Testis (tissue), 3 donors: Measurements from ENCODE around the gene ROBO1. TPM values are rescaled to one million over a fixed set of nuclear protein-coding genes. Genes with fewer than 3 reads are reported as not detected.

Experiments
- DNase-seq: peaks from one replicate; pipeline ENCODE4 v3.0.0-alpha.2; 2019
- H3K27ac ChIP-seq, 2 donors: fragments of 200-600 bp; sonication (generic); one replicate each; pipeline ENCODE4 v1.5.1; 2019
- H3K27me3 ChIP-seq: fragments of 200-600 bp; sonication (generic); one replicate; pipeline ENCODE4 v1.5.1; 2019
- H3K36me3 ChIP-seq: fragments of 200-600 bp; sonication (generic); one replicate; pipeline ENCODE4 v1.5.1; 2017; ENCODE audit warnings: low read depth; ENCODE audit errors: missing control alignments
- H3K4me1 ChIP-seq: fragments of 200-600 bp; sonication (generic); one replicate; pipeline ENCODE4 v1.5.1; 2019
- H3K4me3 ChIP-seq, 2 donors: fragments of 200-600 bp; sonication (generic); one replicate each; pipeline ENCODE4 v1.5.1; 2017 to 2019
- H3K9me3 ChIP-seq: fragments of 200-600 bp; sonication (generic); one replicate; pipeline ENCODE4 v1.5.1; 2017
- CTCF ChIP-seq, 3 experiments: fragments of 450-650 bp in 2 of 3; fragments of 200-600 bp in 1 of 3; sonication (generic) in 1 of 3; IDR thresholded peaks; one replicate each; pipeline ENCODE4 v1.5.1; 2016 to 2019; ENCODE audit warnings: antibody characterized with exemption in 3 of 3, mild to moderate bottlenecking in 2 of 3, moderate library complexity in 1 of 3
- POLR2A ChIP-seq: fragments of 450-650 bp; IDR thresholded peaks from one replicate; pipeline ENCODE4 v1.6.1; 2017; ENCODE audit warnings: antibody characterized with exemption, mild to moderate bottlenecking, moderate library complexity
- WGBS, 2 donors: methylation state at CpG; one replicate each; pipeline ENCODE4 v1.1.5; 2018; 5-methylcytosine and 5-hydroxymethylcytosine counted together
- intact Hi-C: fragments of 100-400 bp; cut with DNase I; formaldehyde crosslinking; loops from one replicate; pipeline ENCODE4 v1.15.1; 2023; ENCODE audit warnings: low total_unique reads
- polyA plus RNA-seq: library from polyadenylated mRNA; stranded (reverse); fragments of 350-450 nt; fragmentation: Illumina TruSeq; extraction: RNeasy Lipid Tissue Mini Kit (QIAGEN cat#74804); gene quantifications from one replicate; pipeline ENCODE4 v1.2.3, GENCODE V29; 2014; ENCODE audit warnings: low read depth, low replicate concordance; ENCODE audit not compliant: insufficient read depth
- total RNA-seq, 2 donors: library from RNA; depleted of rRNA; stranded (reverse); fragments of >200 nt; gene quantifications; one replicate each; pipeline ENCODE4 v1.2.3, GENCODE V29; 2016

ROBO1 gene
- total and polyA plus RNA-seq, 3 donors from 2014 or later: 39.4 to 45.1 (median 42.6) TPM

- Histone ChIP-seq H3K36me3 (no peaks in the 10 kb centered on the region), H3K9me3 (no peaks in the 10 kb centered on the region), H3K27ac (no peak overlapping the region), H3K4me3 (no peak overlapping the region), H3K27me3 (no peaks in the 10 kb centered on the region), H3K4me1 (no peaks in the 10 kb centered on the region)
- TF ChIP-seq CTCF (IDR thresholded peaks at IDR 0.05) (no peak), POLR2A (no peak)
- 64 to 71% methylated on average over 5 of the region's 5 CpGs for WGBS, 2 donors
- intact Hi-C loops: no loop called here
- DNase-seq: no peak
Observed at GRCh38 chr3:79202471-79203143, 565.2 kb downstream of the ROBO1 start.

- Histone ChIP-seq H3K4me1 (no peaks in the 10 kb centered on the region), H3K27ac (no peak overlapping the region), H3K36me3 (no peaks in the 10 kb centered on the region), H3K27me3 (no peaks in the 10 kb centered on the region), H3K9me3 (no peaks in the 10 kb centered on the region), H3K4me3 (no peak overlapping the region)
- no peak for TF ChIP-seq POLR2A
- TF ChIP-seq CTCF (IDR thresholded peaks at IDR 0.05): no peak
- DNase-seq: no peak
- intact Hi-C loops: no loop called here
- 40 to 48% methylated on average over 1 of the region's 1 CpG for WGBS, 2 donors
Observed at GRCh38 chr3:79200456-79200855, 567.3 kb downstream of the ROBO1 start.

- Histone ChIP-seq H3K4me1 (no peaks in the 10 kb centered on the region), H3K9me3 (no peaks in the 10 kb centered on the region), H3K27me3 (no peaks in the 10 kb centered on the region), H3K36me3 (no peaks in the 10 kb centered on the region), H3K27ac (no peak overlapping the region), H3K4me3 (no peak overlapping the region)
- TF ChIP-seq POLR2A (no peak), CTCF (IDR thresholded peaks at IDR 0.05) (no peak)
- intact Hi-C loops: no loop called here
- DNase-seq: no peak
- WGBS, 2 donors: 69 to 76% methylated on average over 1 of the region's 1 CpG
Observed at GRCh38 chr3:79199966-79200365, 567.8 kb downstream of the ROBO1 start.

- DNase-seq: no peak
- intact Hi-C loops: no loop called here
- Histone ChIP-seq H3K4me3 (no peak overlapping the region), H3K27ac (no peak overlapping the region), H3K9me3 (no peaks in the 10 kb centered on the region), H3K27me3 (no peaks in the 10 kb centered on the region), H3K4me1 (no peaks in the 10 kb centered on the region), H3K36me3 (no peaks in the 10 kb centered on the region)
- WGBS, 2 donors: 88 to 90% methylated on average over 5 of the region's 5 CpGs
- TF ChIP-seq POLR2A: no peak
- TF ChIP-seq CTCF (IDR thresholded peaks at IDR 0.05): no peak
Observed at GRCh38 chr3:79187426-79187825, 580.4 kb downstream of the ROBO1 start.

- WGBS, 2 donors: 37 to 45% methylated on average over 3 of the region's 3 CpGs
- intact Hi-C loops: no loop called here
- no peaks in the 10 kb centered on the region for H3K9me3 ChIP-seq
- no peaks in the 10 kb centered on the region for H3K4me1 ChIP-seq
- no peaks in the 10 kb centered on the region for H3K36me3 ChIP-seq
- no peaks in the 10 kb centered on the region for H3K27me3 ChIP-seq
- TF ChIP-seq CTCF (IDR thresholded peaks at IDR 0.05) (no peak), POLR2A (no peak)
- DNase-seq: no peak
- no peak overlapping the region for H3K27ac ChIP-seq
- H3K4me3 ChIP-seq: no peak overlapping the region
Observed at GRCh38 chr3:79184251-79184650, 583.5 kb downstream of the ROBO1 start.
